Brain microvascular endothelial cell (primary cell): ENCODE results near the gene PRSS22.

Experiments
- DNase-seq: peaks from one replicate; pipeline ENCODE4 v3.0.0-alpha.2; 2020
- H3K27ac ChIP-seq: fragments of 250-450 bp; sonication (Bioruptor Pico); 2 replicates; pipeline ENCODE4 v1.5.1; 2020; ENCODE audit warnings: mild to moderate bottlenecking, moderate library complexity
- H3K27me3 ChIP-seq: fragments of 250-450 bp; sonication (Bioruptor Pico); replicated peaks from 2 replicates; pipeline ENCODE4 v1.5.1; 2020; ENCODE audit warnings: mild to moderate bottlenecking
- H3K36me3 ChIP-seq: fragments of 250-450 bp; sonication (Bioruptor Pico); replicated peaks from 2 replicates; pipeline ENCODE4 v1.5.1; 2020; ENCODE audit warnings: mild to moderate bottlenecking
- H3K4me3 ChIP-seq: 2 replicates; pipeline ENCODE4 v1.5.1; 2011; ENCODE audit warnings: low read depth, mild to moderate bottlenecking, control low read depth, low read length, moderate library complexity
- in situ Hi-C: cut with HindIII; loops from 2 replicates; pipeline ENCODE4 v1.10.0; 2017; ENCODE audit warnings: low sequenced_read_pairs, low pct_ligation_motif_present
- TF ChIP-seq, protein P1 (sequence below): IDR thresholded peaks from 2 replicates; pipeline ENCODE4 v1.5.1; 2011; ENCODE audit warnings: low read depth, mild to moderate bottlenecking, moderate library complexity, low read length, control low read depth, inconsistent platforms; ENCODE audit errors: missing control alignments

Gene PRSS22

DNA sequence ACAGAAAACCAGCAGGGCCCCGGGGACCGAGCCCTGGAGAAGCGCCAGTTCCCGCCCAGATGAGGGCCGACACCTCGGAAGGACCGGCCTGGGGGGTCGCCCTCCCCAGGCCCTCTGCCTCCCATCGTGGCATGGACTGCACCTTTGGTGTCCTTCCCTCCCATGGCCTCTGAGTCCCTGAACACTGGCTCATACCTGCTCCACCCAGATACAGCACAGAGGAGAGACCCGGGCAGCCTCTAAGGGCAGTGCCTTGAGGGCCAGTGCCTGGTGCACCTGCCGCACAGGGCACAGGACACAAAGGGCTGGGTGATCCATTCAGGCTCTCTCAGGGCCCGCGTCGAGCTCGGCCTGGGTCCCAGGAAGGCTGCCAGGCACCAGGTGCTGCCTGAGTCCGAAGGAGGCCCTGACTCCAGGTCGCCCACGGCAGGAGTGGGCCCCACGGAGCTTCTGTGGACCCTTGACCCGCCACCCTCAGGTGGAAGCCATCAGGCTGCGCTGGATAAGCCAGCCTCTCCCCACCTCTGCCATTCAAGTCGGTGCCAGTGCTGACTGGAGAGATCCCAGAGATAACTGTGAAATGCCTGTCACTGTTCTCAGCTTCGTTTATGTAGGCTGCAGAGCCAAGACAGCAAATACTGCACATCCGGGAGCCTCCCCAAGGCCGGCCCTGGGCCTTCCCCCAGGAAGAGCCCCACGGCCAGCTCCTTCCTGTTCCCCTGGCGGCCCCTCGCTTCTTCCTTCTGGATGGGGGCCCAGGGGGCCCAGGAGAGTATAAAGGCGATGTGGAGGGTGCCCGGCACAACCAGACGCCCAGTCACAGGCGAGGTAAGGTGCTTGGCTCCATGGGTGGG lies 28.2 kb downstream of the PRSS22 start, which contains the start of gene ZG16B:
TSS of gene ZG16B (plus strand) at position 803 of the 854 bp plus-strand sequence. CDS start 139 bp downstream, outside the sequence.
- H3K27ac ChIP-seq: no peak within 1 kb of the TSS

DNA sequence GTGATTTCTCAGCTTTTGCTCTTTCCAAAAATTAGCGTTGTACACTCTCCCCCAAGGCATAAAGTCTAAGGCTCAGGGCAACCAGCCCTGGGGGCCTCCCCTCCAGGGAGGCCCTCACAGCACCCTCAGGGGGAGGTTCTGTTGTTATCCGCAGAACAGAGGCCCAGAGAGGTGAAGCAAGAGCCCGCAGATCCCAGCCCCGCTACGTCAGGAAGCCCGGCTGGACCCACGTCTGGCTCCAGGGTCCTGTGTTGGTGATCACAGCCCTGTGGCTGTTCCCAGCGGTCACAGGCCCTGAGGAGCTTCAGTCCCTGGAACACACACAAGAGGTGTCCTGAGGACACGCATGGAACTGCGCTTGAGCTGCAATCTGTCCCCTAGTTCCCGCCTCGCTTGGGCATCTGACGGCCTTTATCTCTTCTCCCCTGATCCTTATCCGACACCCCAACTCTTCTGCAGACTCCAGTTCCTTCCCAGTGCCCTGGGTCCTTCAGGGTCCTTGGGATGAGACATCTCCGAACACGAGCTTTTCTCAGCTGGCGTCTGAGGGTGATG lies 29.0 kb downstream of the PRSS22 start:
- H3K36me3 ChIP-seq: no peaks in the 10 kb centered on the region
- TF ChIP-seq, protein P1, sequence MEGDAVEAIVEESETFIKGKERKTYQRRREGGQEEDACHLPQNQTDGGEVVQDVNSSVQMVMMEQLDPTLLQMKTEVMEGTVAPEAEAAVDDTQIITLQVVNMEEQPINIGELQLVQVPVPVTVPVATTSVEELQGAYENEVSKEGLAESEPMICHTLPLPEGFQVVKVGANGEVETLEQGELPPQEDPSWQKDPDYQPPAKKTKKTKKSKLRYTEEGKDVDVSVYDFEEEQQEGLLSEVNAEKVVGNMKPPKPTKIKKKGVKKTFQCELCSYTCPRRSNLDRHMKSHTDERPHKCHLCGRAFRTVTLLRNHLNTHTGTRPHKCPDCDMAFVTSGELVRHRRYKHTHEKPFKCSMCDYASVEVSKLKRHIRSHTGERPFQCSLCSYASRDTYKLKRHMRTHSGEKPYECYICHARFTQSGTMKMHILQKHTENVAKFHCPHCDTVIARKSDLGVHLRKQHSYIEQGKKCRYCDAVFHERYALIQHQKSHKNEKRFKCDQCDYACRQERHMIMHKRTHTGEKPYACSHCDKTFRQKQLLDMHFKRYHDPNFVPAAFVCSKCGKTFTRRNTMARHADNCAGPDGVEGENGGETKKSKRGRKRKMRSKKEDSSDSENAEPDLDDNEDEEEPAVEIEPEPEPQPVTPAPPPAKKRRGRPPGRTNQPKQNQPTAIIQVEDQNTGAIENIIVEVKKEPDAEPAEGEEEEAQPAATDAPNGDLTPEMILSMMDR: no peak
- in situ Hi-C loops: no loop called here
- H3K4me3 ChIP-seq: no peak overlapping the region
- H3K27me3 ChIP-seq: no peaks in the 10 kb centered on the region
- DNase-seq: no peak
- H3K27ac ChIP-seq: no peak overlapping the region

More for the DNA sequence above, 28.2 kb downstream of the PRSS22 start, which contains the start of gene ZG16B:
- in situ Hi-C loops: no loop called here
- Histone ChIP-seq H3K36me3 (no peaks in the 10 kb centered on the region), H3K27me3 (no peaks in the 10 kb centered on the region), H3K4me3 (no peak within 1 kb of the TSS)
- TF ChIP-seq, protein P1: no peak
- DNase-seq: no peak

DNA sequence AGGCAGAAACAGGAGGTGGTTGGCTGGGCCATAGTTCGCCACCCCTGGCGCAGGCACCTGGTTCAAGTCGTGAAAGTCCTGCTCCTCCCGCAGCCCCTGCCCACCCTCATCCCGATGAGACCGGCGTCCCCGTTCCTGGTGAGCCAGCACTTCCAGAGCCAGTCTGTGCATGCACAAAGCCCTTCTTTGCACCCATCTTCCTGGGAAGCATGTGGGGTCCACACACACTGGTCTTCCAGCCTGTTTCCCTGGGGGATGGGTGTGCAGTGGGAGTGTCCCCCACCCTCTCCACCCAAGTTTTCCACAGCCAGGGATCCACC lies 29.5 kb downstream of the PRSS22 start:
- TF ChIP-seq, protein P1: no peak
- H3K27me3 ChIP-seq: no peaks in the 10 kb centered on the region
- in situ Hi-C loops: no loop called here
- no peaks in the 10 kb centered on the region for H3K36me3 ChIP-seq
- no peak overlapping the region for H3K27ac ChIP-seq
- no peak for DNase-seq
- no peak overlapping the region for H3K4me3 ChIP-seq

DNA sequence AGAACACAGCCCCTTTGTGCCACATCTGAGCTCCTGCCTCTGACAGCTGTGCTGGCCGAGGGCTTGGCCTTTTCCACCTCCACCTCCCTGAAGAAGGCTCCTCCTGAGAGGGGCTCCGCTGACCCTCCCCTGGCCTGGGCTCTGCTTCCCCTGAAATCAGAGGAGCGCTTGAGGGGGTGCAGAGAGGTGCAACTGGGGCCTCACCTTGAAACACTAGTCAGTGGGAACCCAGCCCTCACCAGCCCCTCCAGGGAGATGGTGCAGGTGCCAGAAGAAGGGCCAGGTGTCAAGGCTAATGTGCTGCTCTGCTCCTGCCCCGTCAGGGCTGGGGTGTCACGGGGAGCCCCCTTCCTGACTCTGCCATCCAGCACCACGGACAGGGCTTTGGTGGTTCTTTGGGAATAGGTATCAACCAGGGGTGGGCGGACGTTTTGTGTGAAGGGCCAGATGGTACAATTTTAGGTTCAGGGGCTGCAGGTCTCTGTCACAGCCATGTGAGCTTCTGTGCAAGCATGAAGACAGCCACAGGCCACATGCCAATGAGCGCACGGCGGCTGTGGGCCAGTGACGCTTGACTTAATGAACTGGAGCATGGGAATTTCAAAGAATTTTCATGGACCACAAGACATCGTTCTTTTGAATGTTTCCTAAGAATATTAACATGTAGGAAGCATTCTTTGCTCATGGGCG lies 30.0 kb downstream of the PRSS22 start:
- Histone ChIP-seq H3K36me3 (no peaks in the 10 kb centered on the region), H3K4me3 (no peak overlapping the region), H3K27ac (no peak overlapping the region), H3K27me3 (no peaks in the 10 kb centered on the region)
- TF ChIP-seq, protein P1: no peak
- in situ Hi-C loops: no loop called here
- DNase-seq: no peak

DNA sequence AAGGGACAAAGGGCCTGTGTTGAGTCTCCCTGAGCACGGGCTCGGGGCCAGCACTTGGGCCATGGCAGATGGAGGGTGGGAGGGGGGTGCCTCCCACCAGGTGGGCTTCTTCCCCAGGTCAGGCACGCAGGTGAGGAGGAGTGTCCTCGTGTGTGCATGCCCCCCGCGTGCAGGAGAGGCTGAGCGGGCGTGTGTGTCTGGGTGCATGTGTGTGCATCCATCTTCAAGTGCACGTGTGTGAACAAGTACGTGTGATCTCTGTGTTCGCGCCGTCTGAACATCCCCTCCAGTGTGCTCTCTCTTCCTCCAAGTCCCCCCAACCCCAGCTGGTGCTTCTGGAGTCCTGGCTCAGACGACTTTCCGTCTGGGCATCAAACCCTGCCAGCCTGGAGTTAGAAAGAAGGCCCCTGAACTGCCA lies 30.6 kb downstream of the PRSS22 start:
- H3K27ac ChIP-seq: no peak overlapping the region
- in situ Hi-C loops: no loop called here
- TF ChIP-seq, protein P1: no peak
- no peaks in the 10 kb centered on the region for H3K27me3 ChIP-seq
- DNase-seq: no peak
- H3K36me3 ChIP-seq: no peaks in the 10 kb centered on the region
- H3K4me3 ChIP-seq: no peak overlapping the region
